ENCODE results near the gene APCDD1. TPM values are rescaled to one million over a fixed set of nuclear protein-coding genes. Genes with fewer than 3 reads are reported as not detected.

APCDD1 gene
- total RNA-seq, 2 experiments from 2014 or later, result not detected

- H3K36me3 Mint-ChIP-seq (ENCODE audit: low read depth), result no peaks in the 10 kb centered on the region
- H3K4me3 Mint-ChIP-seq, result no peak overlapping the region
- H3K27ac Mint-ChIP-seq, result no peak overlapping the region
- no peaks in the 10 kb centered on the region for H3K9me3 Mint-ChIP-seq
- peaks cover 15% of the 10 kb centered on the region for H3K4me1 Mint-ChIP-seq
- DNase-seq, result peak; percentile 76
- POLR2A ChIA-PET, result no interaction called here
- CTCF ChIA-PET, result interaction anchor here (1.3 kb wide), 1 partner anchor 549 kb away, joined by 3 read pairs; no protein-coding TSS in a partner anchor
- H3K27me3 Mint-ChIP-seq, result peaks cover 20% of the 10 kb centered on the region
These were observed 65.8 kb downstream of the APCDD1 start for GRCh38 chr18:10519999-10520935.

- Mint-ChIP-seq H3K36me3 (ENCODE audit: low read depth) (no peaks in the 10 kb centered on the region), H3K27me3 (peaks cover 17% of the 10 kb centered on the region), H3K9me3 (no peaks in the 10 kb centered on the region), H3K4me1 (peaks cover 20% of the 10 kb centered on the region), H3K4me3 (no peak overlapping the region), H3K27ac (no peak overlapping the region)
- POLR2A ChIA-PET, result no interaction called here
- CTCF ChIA-PET, result no interaction called here
- DNase-seq, result no peak
These were observed 67.1 kb downstream of the APCDD1 start for GRCh38 chr18:10521566-10521965.

GRCh38 chr18:10522574-10522973 is 68.1 kb downstream of the APCDD1 start:
- H3K4me1 Mint-ChIP-seq, result peaks cover 28% of the 10 kb centered on the region
- H3K27me3 Mint-ChIP-seq, result peaks cover 12% of the 10 kb centered on the region
- H3K36me3 Mint-ChIP-seq (ENCODE audit: low read depth), result peaks cover 2% of the 10 kb centered on the region
- CTCF ChIA-PET, result interaction anchor here (0.6 kb wide), 1 partner anchor 1187 kb away, joined by 3 read pairs; no protein-coding TSS in a partner anchor
- no peak overlapping the region for H3K4me3 Mint-ChIP-seq
- DNase-seq, result no peak
- H3K9me3 Mint-ChIP-seq, result no peaks in the 10 kb centered on the region
- H3K27ac Mint-ChIP-seq, result no peak overlapping the region
- POLR2A ChIA-PET, result no interaction called here

- ChIA-PET CTCF (no interaction called here), POLR2A (no interaction called here)
- Mint-ChIP-seq H3K9me3 (no peaks in the 10 kb centered on the region), H3K4me3 (no peak overlapping the region), H3K4me1 (peaks cover 34% of the 10 kb centered on the region), H3K27me3 (peaks cover 8% of the 10 kb centered on the region), H3K36me3 (ENCODE audit: low read depth) (peaks cover 2% of the 10 kb centered on the region), H3K27ac (no peak overlapping the region)
- DNase-seq, result no peak
These were observed 69.1 kb downstream of the APCDD1 start for GRCh38 chr18:10523544-10523943.

GRCh38 chr18:10524507-10525370 is 70.3 kb downstream of the APCDD1 start:
- no peaks in the 10 kb centered on the region for H3K9me3 Mint-ChIP-seq
- peak overlapping the region; percentile 25 for H3K27ac Mint-ChIP-seq
- H3K36me3 Mint-ChIP-seq (ENCODE audit: low read depth), result peaks cover 2% of the 10 kb centered on the region
- peaks cover 4% of the 10 kb centered on the region for H3K27me3 Mint-ChIP-seq
- ChIA-PET POLR2A (no interaction called here), CTCF (interaction anchor here (1.1 kb wide), 1 partner anchor 10 kb away, joined by 3 read pairs; no protein-coding TSS in a partner anchor)
- H3K4me3 Mint-ChIP-seq, result peak overlapping the region; percentile 96
- H3K4me1 Mint-ChIP-seq, result peaks cover 42% of the 10 kb centered on the region
- DNase-seq, result no peak

- Mint-ChIP-seq H3K4me3 (peak overlapping the region; percentile 96), H3K27me3 (peaks cover 4% of the 10 kb centered on the region), H3K27ac (peak overlapping the region; percentile 97), H3K36me3 (ENCODE audit: low read depth) (peaks cover 5% of the 10 kb centered on the region), H3K9me3 (no peaks in the 10 kb centered on the region), H3K4me1 (peaks cover 48% of the 10 kb centered on the region)
- CTCF ChIA-PET, result interaction anchor here (1.0 to 1.1 kb wide), 3 partner anchors 9 to 11 kb away, joined by 3 to 4 read pairs (median 3); no protein-coding TSS in a partner anchor
- POLR2A ChIA-PET, result no interaction called here
- no peak for DNase-seq
These were observed 70.9 kb downstream of the APCDD1 start for GRCh38 chr18:10525371-10525691.

GRCh38 chr18:10525697-10526560 is 71.5 kb downstream of the APCDD1 start, which contains the start of gene NAPG:
TSS of gene NAPG (plus strand) at chr18:10526027. CDS start at chr18:10526103, 76 bp downstream.
- Mint-ChIP-seq H3K27ac (peak within 1 kb of the TSS; percentile 97), H3K36me3 (ENCODE audit: low read depth) (peaks cover 9% of the 10 kb centered on the region), H3K4me1 (peaks cover 54% of the 10 kb centered on the region), H3K4me3 (peak within 1 kb of the TSS; percentile 96), H3K27me3 (peaks cover 4% of the 10 kb centered on the region), H3K9me3 (no peaks in the 10 kb centered on the region)
- ChIA-PET CTCF (interaction anchor here (1.0 to 1.1 kb wide), 3 partner anchors 8 to 11 kb away, joined by 3 to 4 read pairs (median 3); no protein-coding TSS in a partner anchor), POLR2A (no interaction called here)
- peak; percentile 90 for DNase-seq

GRCh38 chr18:10526561-10526949 is 72.1 kb downstream of the APCDD1 start:
- DNase-seq, result no peak
- Mint-ChIP-seq H3K9me3 (no peaks in the 10 kb centered on the region), H3K27me3 (peaks cover 3% of the 10 kb centered on the region), H3K36me3 (ENCODE audit: low read depth) (peaks cover 9% of the 10 kb centered on the region), H3K27ac (peak overlapping the region; percentile 97), H3K4me3 (peak overlapping the region; percentile 96), H3K4me1 (peaks cover 54% of the 10 kb centered on the region)
- POLR2A ChIA-PET, result no interaction called here
- CTCF ChIA-PET, result interaction anchor here (0.7 to 1.2 kb wide), 2 partner anchors 9 to 44 kb away, joined by 3 to 4 read pairs; no protein-coding TSS in a partner anchor

- Mint-ChIP-seq H3K27ac (no peak overlapping the region), H3K36me3 (ENCODE audit: low read depth) (peaks cover 10% of the 10 kb centered on the region), H3K4me1 (peaks cover 54% of the 10 kb centered on the region), H3K27me3 (no peaks in the 10 kb centered on the region), H3K4me3 (peak overlapping the region; percentile 13), H3K9me3 (no peaks in the 10 kb centered on the region)
- no peak for DNase-seq
- CTCF ChIA-PET, result no interaction called here
- POLR2A ChIA-PET, result no interaction called here
These were observed 74.0 kb downstream of the APCDD1 start for GRCh38 chr18:10528439-10528838.

- peaks cover 17% of the 10 kb centered on the region for H3K36me3 Mint-ChIP-seq (ENCODE audit: low read depth)
- H3K4me1 Mint-ChIP-seq, result peaks cover 45% of the 10 kb centered on the region
- POLR2A ChIA-PET, result interaction anchor here (0.6 kb wide), 1 partner anchor 1387 kb away, joined by 3 read pairs; no protein-coding TSS in a partner anchor
- no peak for DNase-seq
- no peak overlapping the region for H3K4me3 Mint-ChIP-seq
- H3K27ac Mint-ChIP-seq, result peak overlapping the region; percentile 48
- H3K9me3 Mint-ChIP-seq, result no peaks in the 10 kb centered on the region
- CTCF ChIA-PET, result no interaction called here
- H3K27me3 Mint-ChIP-seq, result no peaks in the 10 kb centered on the region
These were observed 75.6 kb downstream of the APCDD1 start for GRCh38 chr18:10530002-10530401.

- Mint-ChIP-seq H3K27me3 (no peaks in the 10 kb centered on the region), H3K27ac (peak overlapping the region; percentile 48), H3K4me3 (no peak overlapping the region), H3K9me3 (no peaks in the 10 kb centered on the region), H3K36me3 (ENCODE audit: low read depth) (peaks cover 21% of the 10 kb centered on the region), H3K4me1 (peaks cover 39% of the 10 kb centered on the region)
- ChIA-PET CTCF (interaction anchor here (0.6 kb wide), 1 partner anchor 1914 kb away, joined by 3 read pairs; no protein-coding TSS in a partner anchor), POLR2A (interaction anchor here (0.9 kb wide), 1 partner anchor 616 kb away, joined by 3 read pairs; no protein-coding TSS in a partner anchor)
- no peak for DNase-seq
These were observed 76.4 kb downstream of the APCDD1 start for GRCh38 chr18:10530852-10531251.

- POLR2A ChIA-PET, result no interaction called here
- Mint-ChIP-seq H3K4me3 (no peak overlapping the region), H3K27me3 (no peaks in the 10 kb centered on the region), H3K27ac (no peak overlapping the region), H3K36me3 (ENCODE audit: low read depth) (peaks cover 27% of the 10 kb centered on the region), H3K9me3 (no peaks in the 10 kb centered on the region), H3K4me1 (peaks cover 36% of the 10 kb centered on the region)
- DNase-seq, result no peak
- CTCF ChIA-PET, result no interaction called here
These were observed 78.7 kb downstream of the APCDD1 start for GRCh38 chr18:10533111-10533510.
